NT2/D1 (cell line): ENCODE results near the gene DYDC1.
"Not testable (repeated sequence)": the region's sequence is repeated elsewhere in the genome, so short reads cannot be mapped to it uniquely, and the experiment has no call there.

Source experiments
- DNase-seq: peaks from one replicate; pipeline ENCODE4 v3.0.0-alpha.2; 2011; ENCODE audit warnings: low read depth, low spot score
- H3K27me3 ChIP-seq: 2 replicates; pipeline ENCODE4 v1.6.0; 2011; ENCODE audit warnings: mild to moderate bottlenecking; ENCODE audit not compliant: insufficient read length, insufficient read depth
- H3K36me3 ChIP-seq: 2 replicates; pipeline ENCODE4 v1.6.1; 2011; ENCODE audit warnings: mild to moderate bottlenecking, low read length, mixed read lengths; ENCODE audit not compliant: insufficient read depth, insufficient read length
- H3K4me1 ChIP-seq: 2 replicates; pipeline ENCODE4 v1.5.1; 2011; ENCODE audit not compliant: insufficient read depth, insufficient read length
- H3K4me3 ChIP-seq: 2 replicates; pipeline ENCODE4 v1.5.1; 2011; ENCODE audit warnings: low read depth; ENCODE audit not compliant: insufficient read length
- H3K9ac ChIP-seq: 2 replicates; pipeline ENCODE4 v1.6.0; 2011; ENCODE audit warnings: low read depth; ENCODE audit not compliant: insufficient read length
- H3K9me3 ChIP-seq: 2 replicates; pipeline ENCODE4 v1.5.1; 2011; ENCODE audit warnings: mild to moderate bottlenecking, low read length; ENCODE audit not compliant: insufficient read depth
- SUZ12 ChIP-seq: IDR thresholded peaks from 2 replicates; pipeline ENCODE4 v1.6.1; 2011; ENCODE audit not compliant: insufficient read length, insufficient read depth; ENCODE audit errors: extremely low read depth
- YY1 ChIP-seq: IDR thresholded peaks from 2 replicates; pipeline ENCODE4 v1.6.1; 2011; ENCODE audit not compliant: insufficient read length, insufficient read depth
- ZNF274 ChIP-seq: IDR thresholded peaks from 2 replicates; pipeline ENCODE4 v1.6.1; 2011; ENCODE audit warnings: mild to moderate bottlenecking, low read depth, low read length

DYDC1 gene

DNA sequence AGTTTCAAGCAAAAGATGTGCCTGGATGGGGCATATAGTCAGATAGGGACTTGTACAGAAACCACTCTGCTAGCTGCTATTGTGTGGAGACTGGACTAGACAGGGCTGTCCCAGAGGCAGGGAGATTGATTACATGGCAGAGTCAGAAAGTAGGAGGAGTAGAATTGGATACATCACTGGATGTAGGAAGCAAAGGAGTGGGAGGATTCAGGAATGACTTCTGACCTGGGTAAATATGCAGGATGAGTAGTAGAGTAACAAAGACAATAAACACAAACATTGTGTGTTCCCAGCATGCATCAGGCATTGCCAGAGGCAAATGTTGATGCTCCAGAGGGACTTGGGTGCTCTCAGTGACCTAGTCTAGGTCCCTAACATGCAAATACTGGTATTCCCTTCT lies 36.2 kb downstream of the DYDC1 start:
- H3K4me1 ChIP-seq: peaks cover 2% of the 10 kb centered on the region
- H3K36me3 ChIP-seq: no peaks in the 10 kb centered on the region
- H3K27me3 ChIP-seq: no peaks in the 10 kb centered on the region
- TF ChIP-seq SUZ12 (no peak), ZNF274 (no peak), YY1 (no peak)
- no peaks in the 10 kb centered on the region for H3K9me3 ChIP-seq
- no peak overlapping the region for H3K4me3 ChIP-seq
- no peak for DNase-seq
- no peak overlapping the region for H3K9ac ChIP-seq

DNA sequence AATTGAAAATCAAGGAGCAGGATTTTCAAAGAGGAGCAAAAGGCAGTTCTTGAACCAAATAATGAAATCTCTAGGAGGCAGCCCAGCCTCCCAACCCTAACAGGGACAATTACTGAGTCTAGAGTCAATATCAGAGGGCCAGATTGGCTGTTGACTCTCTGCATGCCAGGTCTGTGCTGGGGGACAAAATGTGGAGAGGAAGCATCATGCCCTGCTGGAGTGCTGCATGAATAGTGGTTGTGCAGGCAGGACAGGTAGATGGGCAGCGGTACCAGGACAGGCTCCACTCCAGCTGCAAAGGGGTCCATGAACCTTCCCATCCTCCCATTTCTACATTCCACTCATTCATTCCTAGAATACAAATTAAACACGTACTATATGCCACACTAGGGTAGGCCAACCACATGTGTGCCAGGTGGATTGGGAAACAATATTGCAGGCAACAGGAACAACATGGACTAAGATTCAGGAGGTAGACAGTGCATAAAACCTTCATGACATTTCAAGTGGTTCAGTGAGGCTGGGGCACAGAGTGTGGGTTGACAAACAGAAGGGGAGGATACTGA lies 36.7 kb downstream of the DYDC1 start:
- H3K27me3 ChIP-seq: no peaks in the 10 kb centered on the region
- H3K4me3 ChIP-seq: no peak overlapping the region
- H3K4me1 ChIP-seq: peaks cover 2% of the 10 kb centered on the region
- no peaks in the 10 kb centered on the region for H3K9me3 ChIP-seq
- TF ChIP-seq SUZ12 (no peak), ZNF274 (no peak), YY1 (no peak)
- no peak overlapping the region for H3K9ac ChIP-seq
- DNase-seq: no peak
- no peaks in the 10 kb centered on the region for H3K36me3 ChIP-seq

DNA sequence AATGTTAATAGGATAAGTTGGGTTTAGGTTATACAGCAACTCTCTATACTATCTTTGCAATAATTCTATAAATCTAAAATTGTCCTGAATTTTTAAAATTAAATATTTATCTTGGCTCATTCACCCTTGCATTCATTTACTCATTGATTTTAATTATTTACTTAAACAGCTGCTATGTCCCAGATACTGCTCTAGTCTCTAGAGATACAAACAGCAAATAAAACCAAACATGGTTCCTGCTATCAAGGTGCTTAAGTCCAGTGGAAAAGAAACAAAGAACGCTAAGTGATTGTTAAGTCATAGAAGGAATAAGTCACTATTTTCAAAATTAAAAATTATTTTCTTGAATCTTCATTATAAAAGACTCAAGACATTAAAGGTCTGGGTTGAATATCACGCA lies 37.2 kb downstream of the DYDC1 start:
- H3K36me3 ChIP-seq: no peaks in the 10 kb centered on the region
- no peak for TF ChIP-seq ZNF274
- no peak for TF ChIP-seq YY1
- TF ChIP-seq SUZ12: no peak
- H3K9ac ChIP-seq: no peak overlapping the region
- no peaks in the 10 kb centered on the region for H3K9me3 ChIP-seq
- DNase-seq: no peak
- H3K27me3 ChIP-seq: no peaks in the 10 kb centered on the region
- H3K4me1 ChIP-seq: peaks cover 2% of the 10 kb centered on the region
- H3K4me3 ChIP-seq: no peak overlapping the region

DNA sequence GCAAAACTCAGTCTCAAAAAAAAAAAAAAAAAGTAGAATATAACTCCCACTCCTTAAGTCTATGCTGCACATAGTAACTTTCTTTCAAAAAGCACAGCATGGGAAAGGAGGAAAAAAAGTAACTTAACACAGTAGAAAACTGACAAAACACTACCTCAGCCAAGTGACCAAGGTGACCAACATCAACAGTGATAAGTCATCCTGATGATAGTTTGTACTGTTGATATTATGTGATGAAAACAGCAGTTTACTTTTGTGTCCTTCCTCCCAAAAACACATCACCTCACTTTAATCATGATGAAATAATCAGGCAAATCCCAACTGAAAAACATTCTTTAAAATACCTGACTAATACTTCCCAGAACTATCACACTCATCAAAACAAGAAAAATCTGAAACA lies 37.8 kb downstream of the DYDC1 start:
- H3K4me1 ChIP-seq: no peaks in the 10 kb centered on the region
- no peak overlapping the region for H3K4me3 ChIP-seq
- no peak for TF ChIP-seq ZNF274
- no peak for TF ChIP-seq YY1
- no peak for TF ChIP-seq SUZ12

DNA sequence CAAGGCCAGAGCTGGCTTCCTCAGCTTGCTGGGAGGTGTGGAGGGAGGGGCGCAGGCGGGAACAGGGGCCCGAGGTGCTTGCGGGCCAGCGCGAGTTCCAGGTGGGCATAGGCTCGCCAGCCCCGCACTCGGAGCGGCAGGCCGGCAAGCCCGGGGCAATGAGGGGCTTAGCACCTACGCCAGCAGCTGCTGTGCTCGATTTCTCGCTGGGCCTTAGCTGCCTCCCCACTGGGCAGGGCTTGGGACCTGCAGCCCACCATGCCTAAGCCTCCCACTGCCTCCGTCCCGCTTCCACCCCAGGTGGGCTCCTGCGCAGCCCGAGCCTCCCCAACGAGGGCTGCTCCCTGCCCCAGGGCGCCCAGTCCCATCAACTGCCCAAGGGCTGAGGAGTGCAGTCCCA lies 41.2 kb downstream of the DYDC1 start:
- no peaks in the 10 kb centered on the region for H3K9me3 ChIP-seq
- H3K36me3 ChIP-seq: no peaks in the 10 kb centered on the region
- no peak for DNase-seq
- H3K4me3 ChIP-seq: no peak overlapping the region
- H3K27me3 ChIP-seq: no peaks in the 10 kb centered on the region
- TF ChIP-seq SUZ12: no peak
- no peak for TF ChIP-seq ZNF274
- TF ChIP-seq YY1: no peak
- no peaks in the 10 kb centered on the region for H3K4me1 ChIP-seq
- H3K9ac ChIP-seq: no peak overlapping the region

More for the DNA sequence above, 37.8 kb downstream of the DYDC1 start:
- Histone ChIP-seq H3K9me3 (no peaks in the 10 kb centered on the region), H3K9ac (no peak overlapping the region), H3K27me3 (no peaks in the 10 kb centered on the region), H3K36me3 (no peaks in the 10 kb centered on the region)
- no peak for DNase-seq

DNA sequence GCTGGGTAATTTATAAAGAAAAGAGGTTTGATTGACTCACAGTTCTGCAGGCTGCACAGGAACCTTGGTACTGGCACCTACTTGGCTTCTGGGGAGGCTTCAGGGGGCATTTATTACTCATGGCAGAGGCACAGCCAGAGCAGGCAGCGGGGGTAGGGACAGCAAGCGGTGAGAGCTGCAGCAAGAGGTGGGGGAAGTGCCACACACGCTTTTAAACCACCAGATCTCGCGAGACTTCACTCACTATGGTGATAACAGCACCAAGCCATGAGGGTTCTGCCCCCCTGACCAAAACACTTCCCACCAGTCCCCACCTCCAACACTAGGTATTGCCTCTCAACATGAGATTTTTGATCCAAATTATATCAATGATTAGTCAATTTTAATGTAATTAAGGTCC lies 43.0 kb downstream of the DYDC1 start:
- DNase-seq: no peak

DNA sequence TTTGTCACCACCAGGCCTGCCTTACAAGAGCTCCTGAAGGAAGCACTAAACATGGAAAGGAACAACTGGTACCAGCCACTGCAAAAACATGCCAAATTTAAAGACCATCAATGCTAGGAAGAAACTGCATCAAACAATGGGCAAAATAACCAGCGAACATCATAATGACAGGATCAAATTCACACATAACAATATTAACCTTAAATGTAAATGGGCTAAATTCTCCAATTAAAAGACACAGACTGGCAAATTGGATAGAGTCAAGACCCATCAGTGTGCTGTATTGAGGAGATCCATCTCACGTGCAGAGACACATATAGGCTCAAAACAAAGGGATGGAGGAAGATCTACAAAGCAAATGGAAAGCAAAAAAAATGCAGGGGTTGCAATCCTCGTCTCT lies 50.6 kb downstream of the DYDC1 start:
- not testable (repeated sequence) for DNase-seq, H3K4me3 ChIP-seq, H3K9ac ChIP-seq, H3K4me1 ChIP-seq, H3K36me3 ChIP-seq, H3K9me3 ChIP-seq, H3K27me3 ChIP-seq

More for the DNA sequence above, 43.0 kb downstream of the DYDC1 start:
- Histone ChIP-seq H3K27me3 (no peaks in the 10 kb centered on the region), H3K9ac (no peak overlapping the region), H3K4me3 (no peak overlapping the region), H3K9me3 (no peaks in the 10 kb centered on the region), H3K4me1 (no peaks in the 10 kb centered on the region), H3K36me3 (no peaks in the 10 kb centered on the region)
- TF ChIP-seq SUZ12 (no peak), YY1 (no peak), ZNF274 (no peak)

DNA sequence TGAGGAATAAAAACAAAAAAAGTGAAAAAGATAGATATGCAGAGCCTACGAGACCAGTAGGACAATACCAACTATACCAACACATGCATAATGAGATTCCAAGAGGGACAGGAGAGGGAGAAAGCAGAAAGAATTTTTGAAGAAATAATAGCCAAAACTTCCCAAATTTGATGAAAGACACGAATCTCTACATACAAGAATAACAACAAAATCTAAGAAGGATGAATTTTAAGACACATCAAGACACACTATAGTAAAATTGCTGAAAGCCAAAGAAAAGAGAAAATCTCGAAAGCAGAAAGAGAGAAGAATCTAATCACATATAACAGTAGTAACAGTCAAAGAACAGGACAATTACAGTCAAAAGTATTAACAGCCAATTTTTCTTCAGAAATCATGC lies 59.6 kb downstream of the DYDC1 start:
- no peak for DNase-seq

More for the DNA sequence above, 59.6 kb downstream of the DYDC1 start:
- H3K9me3 ChIP-seq: peaks cover 4% of the 10 kb centered on the region
- H3K27me3 ChIP-seq: no peaks in the 10 kb centered on the region
- H3K4me3 ChIP-seq: no peak overlapping the region
- no peaks in the 10 kb centered on the region for H3K4me1 ChIP-seq
- H3K36me3 ChIP-seq: no peaks in the 10 kb centered on the region
- H3K9ac ChIP-seq: no peak overlapping the region
- TF ChIP-seq ZNF274: no peak
- no peak for TF ChIP-seq YY1
- no peak for TF ChIP-seq SUZ12
